H1 (cell line): ENCODE results near the gene ERGIC2. TPM values are rescaled to one million over a fixed set of nuclear protein-coding genes. Genes with fewer than 3 reads are reported as not detected.

ENCODE experiments used
- CTCF ChIA-PET: fragments of 300-600 bp; sonication (Branson Sonifier 250); formaldehyde crosslinking; loops from one replicate; lab custom pipeline; 2021; ENCODE audit not compliant: partially characterized antibody; lab: Charles Lee
- POLR2A ChIA-PET: fragments of 300-600 bp; sonication (Branson Sonifier 250); formaldehyde crosslinking; loops from one replicate; lab custom pipeline; 2021; ENCODE audit warnings: inconsistent platforms; ENCODE audit not compliant: partially characterized antibody; lab: Charles Lee
- DNase-seq, 2 experiments: peaks; one replicate each; pipeline versions ENCODE4 v3.0.0 to v3.0.0-alpha.2; 2010 to 2022; ENCODE audit warnings: low spot score in 2 of 2, low read depth in 1 of 2, mixed read lengths in 1 of 2
- FAIRE-seq: peaks from 2 replicates; lab custom pipeline; 2011; peaks lifted over from hg19 to GRCh38; lab: Jason Lieb, UNC
- H2AFZ ChIP-seq: 2 replicates; pipeline ENCODE4 v1.8.1; 2012; ENCODE audit warnings: low read length, inconsistent platforms
- H2AK5ac ChIP-seq: 2 replicates; pipeline ENCODE4 v1.6.1; 2013; ENCODE audit warnings: low read depth, low read length
- H2BK120ac ChIP-seq: replicated peaks from 2 replicates; pipeline ENCODE3; 2013; ENCODE audit warnings: low read depth, low read length, inconsistent platforms
- H2BK12ac ChIP-seq: 2 replicates; pipeline ENCODE4 v1.6.1; 2013; ENCODE audit warnings: low read depth, low read length
- H2BK15ac ChIP-seq: 2 replicates; pipeline ENCODE4 v1.6.1; 2013; ENCODE audit warnings: low read length
- H2BK20ac ChIP-seq: 2 replicates; pipeline ENCODE4 v1.6.1; 2013; ENCODE audit warnings: low read length
- H2BK5ac ChIP-seq: 2 replicates; pipeline ENCODE4 v1.6.1; 2013; ENCODE audit warnings: low read depth, low read length
- H3K14ac ChIP-seq: 2 replicates; pipeline ENCODE4 v1.6.1; 2013; ENCODE audit warnings: inconsistent platforms; ENCODE audit not compliant: insufficient read length
- H3K18ac ChIP-seq: 2 replicates; pipeline ENCODE4 v1.6.1; 2013; ENCODE audit warnings: low read length; ENCODE audit errors: extremely low read depth
- H3K23ac ChIP-seq: 2 replicates; pipeline ENCODE4 v1.6.1; 2013; ENCODE audit warnings: inconsistent platforms; ENCODE audit not compliant: insufficient read length
- H3K23me2 ChIP-seq: 2 replicates; pipeline ENCODE4 v1.6.1; 2013; ENCODE audit warnings: low read depth, low read length
- H3K27ac ChIP-seq: 2 replicates; pipeline ENCODE4 v1.6.1; 2011; ENCODE audit warnings: low read depth, low read length, inconsistent platforms
- H3K27me3 ChIP-seq, 4 experiments: replicated peaks in 1 of 4; 1 replicate in 1 of 4; 2 replicates in 3 of 4; pipeline versions ENCODE4 v1.6.1 to v1.8.1; 2011 to 2013; ENCODE audit warnings: low read length in 3 of 4, mild to moderate bottlenecking in 3 of 4, inconsistent platforms in 2 of 4, mixed read lengths in 2 of 4, moderate library complexity in 1 of 4; ENCODE audit not compliant: control insufficient read depth in 3 of 4, insufficient read depth in 3 of 4; ENCODE audit errors: extremely low read depth in 1 of 4
- H3K36me3 ChIP-seq, 4 experiments: 2 replicates each; pipeline versions ENCODE4 v1.6.1 to v1.8.1; 2011 to 2013; ENCODE audit warnings: mild to moderate bottlenecking in 4 of 4, low read length in 3 of 4, moderate library complexity in 2 of 4, control low read depth in 1 of 4, inconsistent platforms in 1 of 4; ENCODE audit not compliant: insufficient read depth in 4 of 4, control insufficient read depth in 2 of 4
- H3K4ac ChIP-seq: replicated peaks from 2 replicates; pipeline ENCODE3; 2013; ENCODE audit warnings: low read length, low read depth, mixed read lengths, inconsistent platforms; ENCODE audit not compliant: insufficient read length
- H3K4me1 ChIP-seq, 4 experiments: replicated peaks in 1 of 4; 1 replicate in 1 of 4; 2 replicates in 3 of 4; pipeline versions ENCODE4 v1.6.1 to v1.8.1; 2011 to 2013; ENCODE audit warnings: low read length in 3 of 4, inconsistent platforms in 2 of 4, mixed read lengths in 1 of 4; ENCODE audit not compliant: insufficient read depth in 4 of 4, control insufficient read depth in 3 of 4
- H3K4me2 ChIP-seq, 2 experiments: 2 replicates each; pipeline versions ENCODE4 v1.6.1 to v1.8.1; 2011 to 2013; ENCODE audit warnings: low read depth in 2 of 2, low read length in 2 of 2, control low read depth in 1 of 2, inconsistent platforms in 1 of 2, mild to moderate bottlenecking in 1 of 2; ENCODE audit not compliant: insufficient read depth in 1 of 2
- H3K4me3 ChIP-seq, 4 experiments: fragments of 200-600, 300-600 bp in 1 of 4; sonication (generic), shearing (Covaris generic), sonication (Bioruptor Twin) in 1 of 4; 2 replicates each; pipeline versions ENCODE4 v1.5.1 to v1.8.1; 2011 to 2016; ENCODE audit warnings: low read length in 4 of 4, low read depth in 3 of 4, control low read depth in 2 of 4, inconsistent platforms in 2 of 4, mild to moderate bottlenecking in 2 of 4, mixed read lengths in 1 of 4, moderate library complexity in 1 of 4; ENCODE audit not compliant: insufficient read depth in 2 of 4; ENCODE audit errors: extremely low read depth in 1 of 4
- H3K56ac ChIP-seq: replicated peaks from 2 replicates; pipeline ENCODE3; 2013; ENCODE audit warnings: low read depth, mild to moderate bottlenecking, mixed read lengths, low read length, inconsistent platforms; ENCODE audit not compliant: insufficient read length
- H3K79me1 ChIP-seq: 2 replicates; pipeline ENCODE4 v1.6.1; 2013; ENCODE audit warnings: low read depth, low read length, control low read depth
- H3K79me2 ChIP-seq, 2 experiments: 2 replicates each; pipeline versions ENCODE4 v1.6.1 to v1.8.1; 2012 to 2013; ENCODE audit warnings: low read length in 2 of 2, mild to moderate bottlenecking in 2 of 2, inconsistent platforms in 1 of 2; ENCODE audit not compliant: insufficient read depth in 2 of 2, control insufficient read depth in 1 of 2
- H3K9ac ChIP-seq, 4 experiments: replicated peaks in 1 of 4; 1 replicate in 1 of 4; 2 replicates in 3 of 4; pipeline versions ENCODE4 v1.6.1 to v1.8.1; 2011 to 2013; ENCODE audit warnings: low read depth in 3 of 4, low read length in 3 of 4, control low read depth in 2 of 4, mild to moderate bottlenecking in 2 of 4, moderate library complexity in 2 of 4, inconsistent platforms in 1 of 4; ENCODE audit errors: extremely low read depth in 1 of 4
- H3K9me3 ChIP-seq, 2 experiments: 2 replicates each; pipeline versions ENCODE4 v1.6.1 to v1.8.1; 2012 to 2013; ENCODE audit warnings: mild to moderate bottlenecking in 2 of 2, moderate library complexity in 2 of 2, control low read depth in 1 of 2, inconsistent platforms in 1 of 2, low read depth in 1 of 2, low read length in 1 of 2, mixed read lengths in 1 of 2; ENCODE audit not compliant: insufficient read depth in 2 of 2
- H4K20me1 ChIP-seq, 2 experiments: replicated peaks in 1 of 2; 2 replicates each; pipeline versions ENCODE3 to v1.8.1; 2011 to 2013; ENCODE audit warnings: inconsistent platforms in 2 of 2, low read length in 2 of 2, mild to moderate bottlenecking in 1 of 2; ENCODE audit not compliant: insufficient read depth in 2 of 2, control insufficient read depth in 1 of 2
- H4K5ac ChIP-seq: 2 replicates; pipeline ENCODE4 v1.6.1; 2013; ENCODE audit warnings: low read length, low read depth, mixed read lengths, inconsistent platforms; ENCODE audit not compliant: insufficient read length
- H4K8ac ChIP-seq: 2 replicates; pipeline ENCODE4 v1.8.0; 2013; ENCODE audit warnings: mild to moderate bottlenecking, moderate library complexity, low read length, inconsistent platforms; ENCODE audit not compliant: insufficient read depth; ENCODE audit errors: extremely low read depth
- H4K91ac ChIP-seq: replicated peaks from 2 replicates; pipeline ENCODE3; 2013; ENCODE audit warnings: low read length, mixed read lengths, inconsistent platforms; ENCODE audit not compliant: insufficient read length
- BCL11A ChIP-seq, 2 experiments: IDR thresholded peaks; one replicate each; pipeline ENCODE4 v1.6.1; 2011; ENCODE audit warnings: low read depth in 2 of 2, low read length in 2 of 2, mild to moderate bottlenecking in 2 of 2
- CHD2 ChIP-seq: IDR thresholded peaks from 2 replicates; pipeline ENCODE4 v1.6.1; 2012; ENCODE audit warnings: low read length, improper control_type of control experiment
- E2F6 ChIP-seq: IDR thresholded peaks from 2 replicates; pipeline ENCODE4 v1.6.1; 2012; ENCODE audit warnings: inconsistent platforms
- EP300 ChIP-seq, 2 experiments: IDR thresholded peaks; 1 replicate in 1 of 2; 2 replicates in 1 of 2; pipeline ENCODE4 v1.6.1; 2011 to 2012; ENCODE audit warnings: low read depth in 2 of 2, low read length in 2 of 2, mild to moderate bottlenecking in 2 of 2, borderline replicate concordance in 1 of 2, inconsistent platforms in 1 of 2, moderate library complexity in 1 of 2
- GTF2F1 ChIP-seq: IDR thresholded peaks from 2 replicates; pipeline ENCODE4 v1.6.1; 2012; ENCODE audit warnings: low read depth, low read length, improper control_type of control experiment, borderline replicate concordance
- KDM4A ChIP-seq: IDR thresholded peaks from one replicate; pipeline ENCODE4 v1.7.1; 2012; ENCODE audit warnings: low read depth, mild to moderate bottlenecking, moderate library complexity, low read length, inconsistent platforms; ENCODE audit not compliant: severe bottlenecking
- RXRA ChIP-seq: IDR thresholded peaks from 2 replicates; pipeline ENCODE4 v1.6.1; 2011; ENCODE audit warnings: low read depth, mild to moderate bottlenecking, low read length, moderate library complexity; ENCODE audit not compliant: insufficient read depth
- TAF7 ChIP-seq: optimal IDR thresholded peaks from 2 replicates; pipeline ENCODE3; 2011; ENCODE audit warnings: low read depth, mild to moderate bottlenecking, inconsistent platforms, low read length, moderate library complexity, borderline replicate concordance
- polyA plus RNA-seq, 7 experiments: library from polyadenylated mRNA; depleted of rRNA in 3 of 7; stranded (reverse) in 5 of 7; unstranded in 2 of 7; fragments of >200 nt in 5 of 7; fragments of 200-250 nt in 2 of 7; gene quantifications; 1 replicate in 5 of 7; 2 replicates in 1 of 7; 4 replicates in 1 of 7; pipeline versions ENCODE4 v1.2.1 to v1.2.3, GENCODE V29; 2011 to 2013; ENCODE audit warnings: missing spikeins in 2 of 7, mixed read lengths in 2 of 7
- total RNA-seq: library from RNA; stranded (reverse); fragmentation: NEBNext Ultra II Directional; extraction: Animal tissue kit (Norgen Biotek cat#: 25700); gene quantifications from 2 replicates; pipeline ENCODE4 v1.2.1, GENCODE V29; 2021

Gene ERGIC2
- total and polyA plus RNA-seq, 2 of the 8 experiments (the other 6 are each of a cell fraction or from before 2014, with no cell fraction given): 16.5 to 61.8 TPM

- POLR2A ChIA-PET: no interaction called here
- Histone ChIP-seq H4K20me1 (no peaks in the 10 kb centered on the region), H3K36me3 (no peaks in the 10 kb centered on the region), H3K27ac (no peak overlapping the region), H2BK15ac (no peak overlapping the region), H3K4me2 (no peak overlapping the region), H4K91ac (no peak overlapping the region), H3K9me3 (peaks cover 8 to 16% of the 10 kb centered on the region in 2 experiments; a peak in 3 of 4 replicates), H3K79me1 (no peaks in the 10 kb centered on the region), H2BK12ac (no peak overlapping the region), H3K23ac (no peak overlapping the region), H3K4ac (no peak overlapping the region), H3K56ac (no peak overlapping the region), H3K23me2 (peaks cover 2% of the 10 kb centered on the region; the same call in 1 of the 2 replicates), H3K4me3 (no peak overlapping the region), H2BK120ac (no peak overlapping the region), H2AFZ (no peak overlapping the region), H4K5ac (no peak overlapping the region), H3K14ac (no peak overlapping the region), H2AK5ac (no peak overlapping the region), H3K27me3 (no peaks in the 10 kb centered on the region), H2BK5ac (no peak overlapping the region), H3K79me2 (no peaks in the 10 kb centered on the region), H3K18ac (no peak overlapping the region), H2BK20ac (no peak overlapping the region), H3K4me1 (no peaks in the 10 kb centered on the region), H4K8ac (no peak overlapping the region), H3K9ac (no peak overlapping the region)
- TF ChIP-seq RXRA: no peak
- no peak for TF ChIP-seq CHD2
- TF ChIP-seq GTF2F1: no peak
- no peak for TF ChIP-seq EP300 (IDR thresholded peaks at IDR 0.05; ENCODE audit: borderline replicate concordance in 1 of 2, low read depth in 2 of 2, low read length in 2 of 2)
- no peak for TF ChIP-seq KDM4A
- no peak for TF ChIP-seq E2F6
- no peak for TF ChIP-seq BCL11A (IDR thresholded peaks at IDR 0.05; ENCODE audit: low read depth in 2 of 2, low read length in 2 of 2)
- TF ChIP-seq TAF7: no peak
- DNase-seq (no peak), FAIRE-seq (no peak)
- CTCF ChIA-PET: no interaction called here
Observed at GRCh38 chr12:29414368-29414767, 33.4 kb upstream of the ERGIC2 start.
